CD4-positive, alpha-beta memory T cell (primary cell): ENCODE data around the gene EEF1B2. TPM values are rescaled to one million over a fixed set of nuclear protein-coding genes. Genes with fewer than 3 reads are reported as not detected.
"Not testable (repeated sequence)": the region's sequence is repeated elsewhere in the genome, so short reads cannot be mapped to it uniquely, and the experiment has no call there.

Experiments
- CTCF ChIA-PET: fragments of 350-600 bp; sonication (Branson Sonifier 250); formaldehyde crosslinking; loops from one replicate; lab custom pipeline; 2021; ENCODE audit warnings: inconsistent platforms; ENCODE audit not compliant: partially characterized antibody; lab: Charles Lee
- POLR2A ChIA-PET: fragments of 350-600 bp; sonication (Branson Sonifier 250); formaldehyde crosslinking; loops from one replicate; lab custom pipeline; 2021; ENCODE audit not compliant: partially characterized antibody; lab: Charles Lee
- DNase-seq, 5 donors: peaks; one replicate each; pipeline versions ENCODE4 v3.0.0 to v3.0.0-alpha.2; 2020 to 2022; ENCODE audit warnings: mixed read lengths in 1 of 5
- H3K27ac ChIP-seq: one replicate; pipeline ENCODE4 v1.7.0; 2013; ENCODE audit warnings: low read depth, low read length
- H3K27me3 ChIP-seq: 2 replicates; pipeline ENCODE4 v1.7.0; 2013; ENCODE audit warnings: mild to moderate bottlenecking, low read length, moderate library complexity; ENCODE audit not compliant: insufficient read depth
- H3K36me3 ChIP-seq: 2 replicates; pipeline ENCODE4 v1.7.0; 2013; ENCODE audit warnings: mild to moderate bottlenecking, low read length, moderate library complexity; ENCODE audit not compliant: insufficient read depth
- H3K4me1 ChIP-seq: 2 replicates; pipeline ENCODE4 v1.7.0; 2013; ENCODE audit warnings: mild to moderate bottlenecking, low read length, moderate library complexity; ENCODE audit not compliant: insufficient read depth
- H3K4me3 ChIP-seq, 2 donors: one replicate each; pipeline ENCODE4 v1.7.0; 2013; ENCODE audit warnings: low read length in 2 of 2, mild to moderate bottlenecking in 1 of 2
- H3K9me3 ChIP-seq, 2 donors: one replicate each; pipeline ENCODE4 v1.7.0; 2013; ENCODE audit warnings: low read length in 2 of 2, control low read depth in 1 of 2; ENCODE audit not compliant: control insufficient read depth in 1 of 2
- H3K27ac Mint-ChIP-seq, 7 donors: one replicate each; pipeline ENCODE4 v1.8.0; 2020 to 2021; ENCODE audit warnings: mixed read lengths in 7 of 7, mild to moderate bottlenecking in 6 of 7, inconsistent platforms in 3 of 7, moderate library complexity in 3 of 7
- H3K27me3 Mint-ChIP-seq, 2 donors: one replicate each; pipeline ENCODE4 v1.8.0; 2020 to 2021; ENCODE audit warnings: mixed read lengths in 2 of 2
- H3K36me3 Mint-ChIP-seq, 2 donors: one replicate each; pipeline ENCODE4 v1.8.0; 2020 to 2021; ENCODE audit warnings: mixed read lengths in 2 of 2, inconsistent platforms in 1 of 2, mild to moderate bottlenecking in 1 of 2
- H3K4me1 Mint-ChIP-seq, 4 donors: one replicate each; pipeline ENCODE4 v1.8.0; 2020 to 2021; ENCODE audit warnings: mixed read lengths in 4 of 4, mild to moderate bottlenecking in 1 of 4
- H3K4me3 Mint-ChIP-seq, 8 donors: one replicate each; pipeline ENCODE4 v1.8.0; 2020 to 2021; ENCODE audit warnings: mixed read lengths in 8 of 8, mild to moderate bottlenecking in 7 of 8, moderate library complexity in 6 of 8, inconsistent platforms in 3 of 8
- H3K9me3 Mint-ChIP-seq, 8 donors: one replicate each; pipeline ENCODE4 v1.8.0; 2020 to 2021; ENCODE audit warnings: mixed read lengths in 8 of 8, mild to moderate bottlenecking in 5 of 8, inconsistent platforms in 3 of 8, moderate library complexity in 1 of 8
- intact Hi-C: fragments of 100-400 bp; cut with micrococcal nuclease; formaldehyde crosslinking; loops from one replicate; pipeline ENCODE4 v1.15.1; 2023
- polyA plus RNA-seq, 2 donors: library from polyadenylated mRNA; unstranded; fragments of 300-500 nt; fragmentation: Illumina TruSeq; gene quantifications; one replicate each; pipeline ENCODE4 v1.2.3, GENCODE V29; 2021
- total RNA-seq, 2 experiments: library from RNA; stranded (reverse); gene quantifications; one replicate each; pipeline ENCODE4 v1.2.3, GENCODE V29; 2021

EEF1B2 gene
- total and polyA plus RNA-seq, 4 experiments from 2014 or later = 784 to 1,026 (median 981) TPM

DNA sequence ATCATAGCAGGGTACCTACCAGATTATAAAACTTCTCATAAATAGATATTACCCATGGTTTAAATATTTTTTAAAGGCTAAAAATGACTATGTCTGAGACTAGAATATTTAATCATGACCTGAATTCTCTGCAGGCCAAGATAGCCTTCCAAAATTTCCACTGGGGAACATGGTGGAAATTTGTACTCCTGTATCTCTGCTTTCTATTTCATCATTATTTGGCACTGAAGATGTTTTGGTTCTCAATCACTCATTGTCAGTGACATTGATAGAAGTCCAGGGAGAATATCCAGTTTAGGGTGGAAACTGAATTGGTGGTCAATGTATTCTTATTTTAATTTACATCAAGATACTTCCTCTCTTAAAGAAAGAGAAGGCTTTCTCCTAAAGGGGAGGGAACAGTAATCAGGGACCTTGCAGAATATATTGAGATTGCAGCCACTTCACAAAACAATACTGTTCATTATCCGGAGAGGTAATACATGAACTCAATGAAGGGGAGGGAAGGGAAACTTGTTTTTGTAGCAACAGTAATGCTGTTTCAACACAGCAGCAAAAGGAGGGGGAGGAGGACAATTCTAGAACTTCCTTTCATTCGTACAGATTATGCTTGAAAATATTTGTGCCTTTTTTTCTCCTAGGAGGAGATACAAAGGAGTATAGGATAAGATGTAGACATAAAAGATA lies 34.1 kb downstream of the EEF1B2 start:
- intact Hi-C loops = no loop called here
- H3K27ac ChIP-seq = no peak overlapping the region
- no peaks in the 10 kb centered on the region for H3K36me3 ChIP-seq
- no peak for DNase-seq
- peaks cover 0 to 3% (median under 1%) of the 10 kb centered on the region in 4 donors for H3K4me1 Mint-ChIP-seq
- H3K9me3 Mint-ChIP-seq = no peaks in the 10 kb centered on the region
- no peak overlapping the region for H3K4me3 ChIP-seq
- POLR2A ChIA-PET = no interaction called here
- no peaks in the 10 kb centered on the region for H3K9me3 ChIP-seq
- peaks cover 8 to 10% of the 10 kb centered on the region in 2 donors for H3K27me3 Mint-ChIP-seq
- no peaks in the 10 kb centered on the region for H3K27me3 ChIP-seq
- no peaks in the 10 kb centered on the region for H3K36me3 Mint-ChIP-seq
- H3K4me1 ChIP-seq = no peaks in the 10 kb centered on the region
- H3K27ac Mint-ChIP-seq = no peak overlapping the region
- H3K4me3 Mint-ChIP-seq = no peak overlapping the region
- CTCF ChIA-PET = no interaction called here

DNA sequence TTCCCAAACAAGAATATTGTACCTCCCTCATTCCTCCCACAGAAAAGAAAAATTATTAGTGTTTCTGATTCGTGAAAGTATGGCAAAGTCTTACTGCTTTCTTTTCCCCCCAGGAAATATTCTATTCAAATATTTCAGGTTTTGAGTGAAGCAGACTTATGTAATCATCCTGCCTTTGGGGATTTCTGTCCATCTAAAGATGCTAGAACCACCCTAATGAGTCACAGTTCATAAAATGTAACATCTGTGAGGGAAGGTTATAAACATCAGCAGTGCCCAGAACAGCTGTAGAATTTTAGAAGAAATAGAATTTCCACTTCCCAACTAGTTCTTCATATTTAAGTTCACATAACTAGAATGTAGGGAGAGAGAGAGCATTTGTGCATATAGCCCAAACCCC lies 39.0 kb downstream of the EEF1B2 start:
- H3K27ac Mint-ChIP-seq = no peak overlapping the region
- H3K4me3 ChIP-seq = no peak overlapping the region
- ChIA-PET POLR2A (no interaction called here), CTCF (no interaction called here)
- no peak overlapping the region for H3K27ac ChIP-seq
- no peak for DNase-seq
- H3K4me3 Mint-ChIP-seq = no peak overlapping the region
- no peaks in the 10 kb centered on the region for H3K9me3 ChIP-seq
- H3K9me3 Mint-ChIP-seq = peaks cover 0 to 2% (median 0%) of the 10 kb centered on the region in 8 donors
- H3K36me3 ChIP-seq = no peaks in the 10 kb centered on the region
- H3K4me1 ChIP-seq = no peaks in the 10 kb centered on the region
- H3K27me3 ChIP-seq = no peaks in the 10 kb centered on the region
- intact Hi-C loops = no loop called here
- H3K4me1 Mint-ChIP-seq = no peaks in the 10 kb centered on the region
- no peaks in the 10 kb centered on the region for H3K36me3 Mint-ChIP-seq
- peaks cover 10 to 14% of the 10 kb centered on the region in 2 donors for H3K27me3 Mint-ChIP-seq

DNA sequence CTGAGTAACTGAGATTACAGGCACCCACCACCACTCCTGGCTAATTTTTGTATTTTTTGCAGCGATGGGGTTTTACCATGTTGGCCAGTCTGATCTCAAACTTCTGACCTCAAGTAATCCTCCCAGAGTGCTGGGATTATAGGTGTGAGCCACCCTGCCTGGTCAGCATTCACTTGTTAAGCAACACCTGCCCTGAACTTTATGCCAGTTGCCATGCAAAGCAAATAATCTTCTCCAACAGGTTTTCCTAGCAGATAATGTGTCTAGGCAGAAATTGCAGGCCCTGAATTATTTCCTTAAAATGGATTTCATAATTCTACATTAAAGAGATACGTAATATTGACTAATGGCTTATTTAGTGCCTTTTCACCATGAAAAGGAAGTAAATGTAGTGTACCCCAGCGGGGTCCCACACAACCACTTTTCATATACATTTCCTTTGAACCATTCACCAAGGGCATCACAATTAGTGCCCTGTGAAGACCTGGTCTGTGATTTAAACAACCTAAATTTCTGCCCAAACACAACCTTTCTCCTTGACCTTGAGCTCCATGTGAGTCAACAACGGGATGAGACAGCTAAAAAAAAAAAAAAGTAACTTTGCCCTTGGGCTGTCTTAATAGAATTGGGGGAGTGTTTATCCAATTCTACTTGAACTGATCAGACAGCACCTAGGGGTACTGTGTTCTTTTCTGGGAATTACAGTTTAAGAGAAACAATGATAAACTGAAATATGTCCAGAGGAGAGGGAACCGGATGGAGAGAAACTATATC lies 41.6 kb downstream of the EEF1B2 start:
- H3K4me3 Mint-ChIP-seq = no peak overlapping the region
- POLR2A ChIA-PET = no interaction called here
- CTCF ChIA-PET = no interaction called here

DNA sequence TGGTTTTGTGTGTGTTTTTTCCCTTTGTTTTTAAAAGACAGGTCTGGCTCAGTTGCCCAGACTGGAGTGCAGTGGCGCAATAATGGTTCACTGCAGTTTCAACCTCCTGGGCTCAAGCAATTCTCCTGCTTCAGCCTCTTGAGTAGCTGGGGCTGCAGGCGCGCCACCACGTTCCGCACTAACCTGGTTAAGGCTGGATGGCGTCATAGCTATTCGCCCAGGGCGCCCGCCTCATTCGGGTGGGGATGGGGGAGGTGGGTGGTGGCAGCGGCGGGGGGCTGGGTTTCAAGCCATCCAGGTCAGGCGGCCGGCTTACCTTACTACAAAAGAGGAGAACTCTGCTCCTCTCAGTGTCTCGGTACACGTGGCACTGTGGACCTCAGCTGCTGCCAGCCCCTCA lies 42.8 kb downstream of the EEF1B2 start:
- no peaks in the 10 kb centered on the region for H3K27me3 ChIP-seq
- no peak overlapping the region for H3K4me3 Mint-ChIP-seq
- no peaks in the 10 kb centered on the region for H3K4me1 Mint-ChIP-seq
- ChIA-PET CTCF (no interaction called here), POLR2A (no interaction called here)
- H3K36me3 ChIP-seq = no peaks in the 10 kb centered on the region
- H3K4me3 ChIP-seq = no peak overlapping the region
- H3K27ac Mint-ChIP-seq = no peak overlapping the region
- H3K27me3 Mint-ChIP-seq = peaks cover 7 to 14% of the 10 kb centered on the region in 2 donors
- H3K9me3 ChIP-seq = no peaks in the 10 kb centered on the region
- H3K4me1 ChIP-seq = no peaks in the 10 kb centered on the region
- no peaks in the 10 kb centered on the region for H3K36me3 Mint-ChIP-seq
- H3K9me3 Mint-ChIP-seq = peaks cover 0 to 3% (median 0%) of the 10 kb centered on the region in 8 donors
- DNase-seq = no peak
- intact Hi-C loops = no loop called here
- H3K27ac ChIP-seq = no peak overlapping the region

More for the DNA sequence above, 41.6 kb downstream of the EEF1B2 start:
- Histone ChIP-seq H3K27me3 (no peaks in the 10 kb centered on the region), H3K9me3 (no peaks in the 10 kb centered on the region), H3K36me3 (no peaks in the 10 kb centered on the region), H3K4me1 (no peaks in the 10 kb centered on the region), H3K4me3 (no peak overlapping the region), H3K27ac (no peak overlapping the region)
- intact Hi-C loops = no loop called here
- no peak for DNase-seq
- Mint-ChIP-seq H3K27ac (no peak overlapping the region), H3K4me1 (no peaks in the 10 kb centered on the region), H3K36me3 (no peaks in the 10 kb centered on the region), H3K27me3 (peaks cover 9 to 14% of the 10 kb centered on the region in 2 donors), H3K9me3 (peaks cover 0 to 3% (median 0%) of the 10 kb centered on the region in 8 donors)

DNA sequence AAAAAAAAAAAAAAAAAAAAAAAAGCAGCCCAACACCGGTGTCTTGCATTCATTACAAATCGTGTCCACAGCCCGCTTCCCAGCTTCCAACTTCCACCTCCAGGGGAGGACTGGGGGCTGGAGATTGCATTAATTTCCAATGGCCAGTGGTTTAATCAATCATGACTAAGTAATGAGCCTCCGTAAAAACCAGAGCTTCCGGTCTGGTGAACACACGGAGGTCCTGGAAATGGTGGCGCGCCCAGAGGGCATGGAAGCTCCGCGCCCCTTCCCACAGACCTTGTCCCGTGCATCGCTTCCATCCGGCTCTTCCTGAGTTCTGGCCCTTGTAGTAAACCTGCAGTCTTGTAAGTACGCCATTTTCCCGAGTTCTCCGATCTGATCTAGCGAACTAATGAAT lies 43.6 kb downstream of the EEF1B2 start:
- CTCF ChIA-PET = interaction anchor here (0.6 to 0.7 kb wide), 2 partner anchors 96 to 349 kb away, joined by 3 read pairs; no protein-coding TSS in a partner anchor
- no peak overlapping the region for H3K27ac ChIP-seq
- no peak overlapping the region for H3K4me3 ChIP-seq
- POLR2A ChIA-PET = no interaction called here
- no peak for DNase-seq
- no peaks in the 10 kb centered on the region for H3K36me3 ChIP-seq
- H3K4me1 Mint-ChIP-seq = no peaks in the 10 kb centered on the region
- H3K4me1 ChIP-seq = no peaks in the 10 kb centered on the region
- peaks cover 5 to 13% of the 10 kb centered on the region in 2 donors for H3K27me3 Mint-ChIP-seq
- peak overlapping the region in 1 of 7 donors; percentile 76 for H3K27ac Mint-ChIP-seq
- H3K9me3 ChIP-seq = no peaks in the 10 kb centered on the region
- intact Hi-C loops = no loop called here
- H3K9me3 Mint-ChIP-seq = peaks cover 0 to 3% (median 0%) of the 10 kb centered on the region in 8 donors
- H3K36me3 Mint-ChIP-seq = no peaks in the 10 kb centered on the region
- H3K4me3 Mint-ChIP-seq = no peak overlapping the region
- no peaks in the 10 kb centered on the region for H3K27me3 ChIP-seq

DNA sequence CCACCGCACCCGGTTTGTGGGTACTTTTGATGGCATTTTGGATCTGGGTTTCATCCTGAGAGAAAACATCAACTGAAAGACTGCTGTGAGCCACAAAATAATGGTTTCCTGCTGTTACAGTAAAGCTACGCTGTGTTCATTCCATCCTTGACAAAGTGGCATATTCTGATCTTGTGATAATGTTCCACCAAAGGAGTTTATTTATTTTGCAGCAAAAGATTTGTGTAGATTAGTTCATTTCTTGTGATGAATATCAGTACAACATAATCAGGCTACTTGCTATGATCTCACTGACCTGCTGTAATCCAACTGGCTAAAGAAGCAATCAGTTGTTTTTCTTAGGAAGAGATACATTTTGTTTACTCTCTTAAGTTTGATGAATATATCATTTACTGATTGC lies 45.0 kb downstream of the EEF1B2 start:
- Mint-ChIP-seq H3K4me3 (no peak overlapping the region), H3K27me3 (peaks cover 5 to 9% of the 10 kb centered on the region in 2 donors), H3K36me3 (no peaks in the 10 kb centered on the region), H3K27ac (no peak overlapping the region), H3K4me1 (no peaks in the 10 kb centered on the region), H3K9me3 (peaks cover 0 to 3% (median 0%) of the 10 kb centered on the region in 8 donors)
- no peaks in the 10 kb centered on the region for H3K27me3 ChIP-seq
- H3K36me3 ChIP-seq = no peaks in the 10 kb centered on the region
- H3K4me3 ChIP-seq = no peak overlapping the region
- ChIA-PET CTCF (no interaction called here), POLR2A (no interaction called here)
- H3K9me3 ChIP-seq = no peaks in the 10 kb centered on the region
- intact Hi-C loops = no loop called here
- no peak for DNase-seq
- H3K27ac ChIP-seq = no peak overlapping the region
- no peaks in the 10 kb centered on the region for H3K4me1 ChIP-seq

DNA sequence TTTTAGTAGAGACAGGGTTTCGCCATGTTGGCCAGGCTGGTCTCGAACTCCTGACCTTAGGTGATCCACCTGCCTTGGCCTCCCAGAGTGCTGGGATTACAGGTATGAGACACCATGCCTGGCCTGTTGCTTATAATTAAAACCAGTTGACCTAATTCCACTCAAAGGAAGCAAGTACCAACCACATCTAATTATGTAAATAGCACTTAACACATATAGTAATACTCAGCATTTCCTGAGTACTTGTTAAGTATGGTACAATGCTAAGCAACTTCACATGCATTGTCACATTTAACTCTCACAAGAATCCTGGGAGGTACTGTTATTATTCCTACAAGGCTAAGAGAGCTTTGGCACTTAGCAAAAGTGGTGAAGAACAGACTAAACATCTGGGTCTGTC lies 47.6 kb downstream of the EEF1B2 start:
- H3K4me3 ChIP-seq, DNase-seq, H3K9me3 ChIP-seq, H3K4me1 ChIP-seq, intact Hi-C loops, H3K4me1 Mint-ChIP-seq, H3K27me3 ChIP-seq, H3K4me3 Mint-ChIP-seq, H3K36me3 Mint-ChIP-seq, H3K27me3 Mint-ChIP-seq, H3K9me3 Mint-ChIP-seq, H3K27ac Mint-ChIP-seq, POLR2A ChIA-PET, CTCF ChIA-PET, H3K27ac ChIP-seq, H3K36me3 ChIP-seq: not testable (repeated sequence)
